MM.1S (cell line): Measurements from ENCODE around the gene CFH.
"Not testable (repeated sequence)": the region's sequence is repeated elsewhere in the genome, so short reads cannot be mapped to it uniquely, and the experiment has no call there.

Experiments used
- DNase-seq: peaks from one replicate; pipeline ENCODE4 v3.0.0-alpha.2; 2015
- H2AFZ ChIP-seq: fragments of 300-600 bp; sonication (generic); 2 replicates; pipeline ENCODE4 v1.6.0; 2016; ENCODE audit warnings: antibody characterized with exemption, low read length
- H3F3A ChIP-seq: fragments of 300-600 bp; sonication (generic); 2 replicates; pipeline ENCODE4 v1.6.1; 2016; ENCODE audit warnings: mild to moderate bottlenecking, antibody characterized with exemption, low read length, moderate library complexity, mixed read lengths; ENCODE audit not compliant: insufficient read depth
- H3K27ac ChIP-seq: fragments of 300-600 bp; sonication (generic); 2 replicates; pipeline ENCODE4 v1.5.1; 2016; ENCODE audit warnings: mild to moderate bottlenecking, low read length
- H3K27me3 ChIP-seq: fragments of 300-600 bp; sonication (generic); replicated peaks from 2 replicates; pipeline ENCODE4 v1.6.0; 2016; ENCODE audit warnings: low read length; ENCODE audit not compliant: insufficient read depth
- H3K36me3 ChIP-seq: fragments of 300-600 bp; sonication (generic); replicated peaks from 2 replicates; pipeline ENCODE4 v1.6.1; 2016; ENCODE audit warnings: mild to moderate bottlenecking, low read length, mixed read lengths; ENCODE audit not compliant: insufficient read depth
- H3K4me1 ChIP-seq: fragments of 300-600 bp; sonication (generic); 2 replicates; pipeline ENCODE4 v1.6.1; 2016; ENCODE audit warnings: low read length, mixed read lengths
- H3K4me2 ChIP-seq: fragments of 300-600 bp; sonication (generic); 2 replicates; pipeline ENCODE4 v1.6.0; 2016; ENCODE audit warnings: low read depth, low read length
- H3K4me3 ChIP-seq: fragments of 300-600 bp; sonication (generic); 2 replicates; pipeline ENCODE4 v1.5.1; 2016; ENCODE audit warnings: low read length, mixed read lengths
- H3K79me2 ChIP-seq: fragments of 300-600 bp; sonication (generic); 2 replicates; pipeline ENCODE4 v1.6.1; 2016; ENCODE audit warnings: mixed run types, low read length, mixed read lengths
- H3K9ac ChIP-seq: fragments of 300-600 bp; sonication (generic); 2 replicates; pipeline ENCODE4 v1.6.1; 2016; ENCODE audit warnings: low read length, mixed read lengths
- H3K9me2 ChIP-seq: fragments of 300-600 bp; sonication (generic); replicated peaks from 2 replicates; pipeline ENCODE4 v1.6.1; 2016; ENCODE audit warnings: mild to moderate bottlenecking, low read length, mixed read lengths; ENCODE audit not compliant: insufficient read depth
- H3K9me3 ChIP-seq: fragments of 300-600 bp; sonication (generic); replicated peaks from 2 replicates; pipeline ENCODE4 v1.6.1; 2016; ENCODE audit warnings: mild to moderate bottlenecking, low read length, mixed read lengths; ENCODE audit not compliant: insufficient read depth
- H4K20me1 ChIP-seq: fragments of 300-600 bp; sonication (generic); 2 replicates; pipeline ENCODE4 v1.6.1; 2016; ENCODE audit warnings: mild to moderate bottlenecking, low read length, moderate library complexity, mixed read lengths; ENCODE audit not compliant: insufficient read depth
- EZH2 ChIP-seq: fragments of 300-600 bp; sonication (generic); optimal IDR thresholded peaks from 2 replicates; pipeline ENCODE3; 2017; ENCODE audit warnings: low read depth, mild to moderate bottlenecking, antibody characterized with exemption, low read length, mixed read lengths
- EZH2phosphoT487 ChIP-seq: fragments of 300-600 bp; sonication (generic); IDR thresholded peaks from 2 replicates; pipeline ENCODE4 v1.6.1; 2018; ENCODE audit warnings: antibody characterized with exemption, low read length
- TF ChIP-seq, protein P1 (sequence below): fragments of 300-600 bp; sonication (generic); IDR thresholded peaks from 2 replicates; pipeline ENCODE4 v1.5.1; 2016; ENCODE audit warnings: antibody characterized with exemption, low read length, mixed read lengths

The CFH gene

GRCh38 chr1:196637606-196638005, 14.2 kb upstream of the CFH start:
- no peaks in the 10 kb centered on the region for H3F3A ChIP-seq
- no peak overlapping the region for H3K4me2 ChIP-seq
- H3K4me3 ChIP-seq: no peak overlapping the region
- no peaks in the 10 kb centered on the region for H3K9me2 ChIP-seq
- no peaks in the 10 kb centered on the region for H3K79me2 ChIP-seq
- no peak overlapping the region for H3K27ac ChIP-seq
- no peaks in the 10 kb centered on the region for H3K36me3 ChIP-seq
- H3K4me1 ChIP-seq: no peaks in the 10 kb centered on the region
- H3K27me3 ChIP-seq: no peaks in the 10 kb centered on the region
- no peak for DNase-seq
- no peak overlapping the region for H2AFZ ChIP-seq
- no peak overlapping the region for H3K9ac ChIP-seq
- H4K20me1 ChIP-seq: no peaks in the 10 kb centered on the region
- TF ChIP-seq, protein P1, sequence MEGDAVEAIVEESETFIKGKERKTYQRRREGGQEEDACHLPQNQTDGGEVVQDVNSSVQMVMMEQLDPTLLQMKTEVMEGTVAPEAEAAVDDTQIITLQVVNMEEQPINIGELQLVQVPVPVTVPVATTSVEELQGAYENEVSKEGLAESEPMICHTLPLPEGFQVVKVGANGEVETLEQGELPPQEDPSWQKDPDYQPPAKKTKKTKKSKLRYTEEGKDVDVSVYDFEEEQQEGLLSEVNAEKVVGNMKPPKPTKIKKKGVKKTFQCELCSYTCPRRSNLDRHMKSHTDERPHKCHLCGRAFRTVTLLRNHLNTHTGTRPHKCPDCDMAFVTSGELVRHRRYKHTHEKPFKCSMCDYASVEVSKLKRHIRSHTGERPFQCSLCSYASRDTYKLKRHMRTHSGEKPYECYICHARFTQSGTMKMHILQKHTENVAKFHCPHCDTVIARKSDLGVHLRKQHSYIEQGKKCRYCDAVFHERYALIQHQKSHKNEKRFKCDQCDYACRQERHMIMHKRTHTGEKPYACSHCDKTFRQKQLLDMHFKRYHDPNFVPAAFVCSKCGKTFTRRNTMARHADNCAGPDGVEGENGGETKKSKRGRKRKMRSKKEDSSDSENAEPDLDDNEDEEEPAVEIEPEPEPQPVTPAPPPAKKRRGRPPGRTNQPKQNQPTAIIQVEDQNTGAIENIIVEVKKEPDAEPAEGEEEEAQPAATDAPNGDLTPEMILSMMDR: no peak
- no peak for TF ChIP-seq EZH2phosphoT487
- TF ChIP-seq EZH2: no peak
- no peaks in the 10 kb centered on the region for H3K9me3 ChIP-seq

- no peaks in the 10 kb centered on the region for H3F3A ChIP-seq
- no peaks in the 10 kb centered on the region for H3K79me2 ChIP-seq
- H3K4me1 ChIP-seq: no peaks in the 10 kb centered on the region
- no peak overlapping the region for H3K9ac ChIP-seq
- no peak overlapping the region for H2AFZ ChIP-seq
- DNase-seq: no peak
- H3K4me2 ChIP-seq: no peak overlapping the region
- H3K9me2 ChIP-seq: no peaks in the 10 kb centered on the region
- H3K27ac ChIP-seq: no peak overlapping the region
- H3K36me3 ChIP-seq: no peaks in the 10 kb centered on the region
- H3K9me3 ChIP-seq: no peaks in the 10 kb centered on the region
- TF ChIP-seq EZH2phosphoT487 (no peak), EZH2 (no peak)
- TF ChIP-seq, protein P1: no peak
- H4K20me1 ChIP-seq: no peaks in the 10 kb centered on the region
- H3K4me3 ChIP-seq: no peak overlapping the region
- no peaks in the 10 kb centered on the region for H3K27me3 ChIP-seq
These were observed 13.4 kb upstream of the CFH start for GRCh38 chr1:196638466-196638865.

DNA sequence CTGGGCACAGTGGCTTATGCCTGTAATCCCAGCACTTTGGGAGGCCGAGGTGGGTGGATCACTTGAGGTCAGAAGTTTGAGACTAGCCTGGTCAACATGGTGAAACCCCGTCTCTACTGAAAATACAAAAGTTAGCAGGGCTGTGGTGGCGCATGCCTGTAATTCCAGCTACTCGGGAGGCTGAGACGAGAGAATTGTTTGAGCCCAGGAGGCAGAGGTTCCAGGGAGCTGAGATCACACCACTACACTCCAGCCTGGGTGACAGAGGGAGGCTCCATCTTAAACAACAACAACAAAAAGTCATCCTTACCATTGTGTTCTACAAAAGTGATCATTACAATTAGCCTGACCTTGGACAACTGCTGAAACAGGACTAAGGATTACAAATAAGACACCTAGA, 12.6 kb upstream of the CFH start:
- DNase-seq, H3K27ac ChIP-seq, H3K4me2 ChIP-seq: not testable (repeated sequence)

GRCh38 chr1:196640976-196641375, 10.9 kb upstream of the CFH start:
- Histone ChIP-seq H3K4me3 (no peak overlapping the region), H3K36me3 (no peaks in the 10 kb centered on the region), H3K9me3 (no peaks in the 10 kb centered on the region), H3K4me2 (no peak overlapping the region), H4K20me1 (no peaks in the 10 kb centered on the region), H3K9ac (no peak overlapping the region), H3K9me2 (no peaks in the 10 kb centered on the region), H3K4me1 (no peaks in the 10 kb centered on the region), H3F3A (no peaks in the 10 kb centered on the region), H3K27me3 (no peaks in the 10 kb centered on the region), H3K27ac (no peak overlapping the region), H2AFZ (no peak overlapping the region), H3K79me2 (no peaks in the 10 kb centered on the region)
- no peak for DNase-seq
- TF ChIP-seq, protein P1: no peak
- no peak for TF ChIP-seq EZH2
- no peak for TF ChIP-seq EZH2phosphoT487

More for the DNA sequence above, 12.6 kb upstream of the CFH start:
- not testable (repeated sequence) for H3K36me3 ChIP-seq, H3K4me3 ChIP-seq, H3F3A ChIP-seq, H3K9ac ChIP-seq, H3K9me2 ChIP-seq, H2AFZ ChIP-seq, H3K27me3 ChIP-seq, H3K79me2 ChIP-seq, H3K9me3 ChIP-seq, H3K4me1 ChIP-seq, H4K20me1 ChIP-seq
